GM19023 (cell line): ENCODE data around the gene YIPF6.
"Not testable (repeated sequence)": the region's sequence is repeated elsewhere in the genome, so short reads cannot be mapped to it uniquely, and the experiment has no call there.

ENCODE experiments used
- ATAC-seq: cut with Tn5 transposase; IDR thresholded peaks from one replicate; pipeline ENCODE4 v1.9.1; 2021; ENCODE audit warnings: mild to moderate bottlenecking, moderate library complexity; ENCODE audit not compliant: unreplicated experiment

Gene YIPF6

GRCh38 chrX:68498508-68499379 lies at the start of gene YIPF6:
YIPF6 (plus strand) TSS chrX:68499051; CDS start chrX:68499067, 16 bp downstream.
- peak; percentile 98 for ATAC-seq

GRCh38 chrX:68451720-68452119 lies 47.1 kb upstream of the YIPF6 start:
- ATAC-seq, result no peak

- no peak for ATAC-seq
These were observed 44.2 kb upstream of the YIPF6 start for GRCh38 chrX:68454476-68455150.

- no peak for ATAC-seq
These were observed 43.7 kb upstream of the YIPF6 start for GRCh38 chrX:68455151-68455510.

GRCh38 chrX:68461093-68461492 lies 37.8 kb upstream of the YIPF6 start:
- ATAC-seq, result no peak

- ATAC-seq, result no peak
These were observed 37.3 kb upstream of the YIPF6 start for GRCh38 chrX:68461576-68461975.

- ATAC-seq, result no peak
These were observed 36.7 kb upstream of the YIPF6 start for GRCh38 chrX:68462197-68462596.

- ATAC-seq, result no peak
These were observed 36.2 kb upstream of the YIPF6 start for GRCh38 chrX:68462653-68463052.

GRCh38 chrX:68463880-68464279 lies 35.0 kb upstream of the YIPF6 start:
- ATAC-seq, result no peak

GRCh38 chrX:68464796-68465195 lies 34.1 kb upstream of the YIPF6 start:
- no peak for ATAC-seq

- no peak for ATAC-seq
These were observed 17.9 kb upstream of the YIPF6 start for GRCh38 chrX:68480969-68481368.

GRCh38 chrX:68486198-68486597 lies 12.7 kb upstream of the YIPF6 start:
- not testable (repeated sequence) for ATAC-seq

- ATAC-seq, result no peak
These were observed 11.6 kb upstream of the YIPF6 start for GRCh38 chrX:68487254-68487653.

GRCh38 chrX:68487924-68488323 lies 10.9 kb upstream of the YIPF6 start:
- no peak for ATAC-seq

GRCh38 chrX:68488657-68489056 lies 10.2 kb upstream of the YIPF6 start:
- no peak for ATAC-seq

- peak; percentile 69 for ATAC-seq
These were observed 8.2 kb upstream of the YIPF6 start for GRCh38 chrX:68490644-68491043.

- no peak for ATAC-seq
These were observed 6.3 kb upstream of the YIPF6 start for GRCh38 chrX:68492583-68492982.

- not testable (repeated sequence) for ATAC-seq
These were observed 5.1 kb upstream of the YIPF6 start for GRCh38 chrX:68493776-68494175.

GRCh38 chrX:68498044-68498507 lies 775 bp upstream of the YIPF6 start:
- no peak for ATAC-seq

GRCh38 chrX:68499543-68500504 lies 973 bp downstream of the YIPF6 start:
- ATAC-seq, result no peak
